Measurements from ENCODE around the gene TTLL12.

Gene TTLL12
- 14.0 to 19.8 reads per million in 2 donors for total RNA-seq

GRCh38 chr22:43186272-43187170 lies at the start of gene TTLL12:
TTLL12 (minus strand) TSS chr22:43187134; CDS start chr22:43187069, 65 bp downstream.
- peak; percentile 31 to 77 (median 61) for DNase-seq

- DNase-seq = no peak
Observed at GRCh38 chr22:43235445-43236409, 48.8 kb upstream of the TTLL12 start.

GRCh38 chr22:43234264-43234988 lies 47.5 kb upstream of the TTLL12 start:
- DNase-seq = no peak

- DNase-seq = no peak
Observed at GRCh38 chr22:43233529-43233928, 46.6 kb upstream of the TTLL12 start.

- no peak for DNase-seq
Observed at GRCh38 chr22:43232445-43232844, 45.5 kb upstream of the TTLL12 start.

- DNase-seq = no peak
Observed at GRCh38 chr22:43231724-43232034, 44.7 kb upstream of the TTLL12 start.

- peak; percentile 25 to 63 (median 48) for DNase-seq
Observed at GRCh38 chr22:43230971-43231723, 44.2 kb upstream of the TTLL12 start.

GRCh38 chr22:43230571-43230970 lies 43.6 kb upstream of the TTLL12 start:
- no peak for DNase-seq

- DNase-seq = no peak
Observed at GRCh38 chr22:43228863-43229262, 41.9 kb upstream of the TTLL12 start.

GRCh38 chr22:43228330-43228729 lies 41.4 kb upstream of the TTLL12 start:
- peak in 1 of 5 experiments; percentile 20 for DNase-seq

GRCh38 chr22:43227239-43227630 lies 40.3 kb upstream of the TTLL12 start:
- no peak for DNase-seq

- DNase-seq = no peak
Observed at GRCh38 chr22:43226377-43227238, 39.7 kb upstream of the TTLL12 start.

- no peak for DNase-seq
Observed at GRCh38 chr22:43225609-43226008, 38.7 kb upstream of the TTLL12 start.

GRCh38 chr22:43222987-43223386 lies 36.1 kb upstream of the TTLL12 start:
- DNase-seq = no peak

- DNase-seq = no peak
Observed at GRCh38 chr22:43222262-43222661, 35.3 kb upstream of the TTLL12 start.

- DNase-seq = no peak
Observed at GRCh38 chr22:43220625-43221380, 33.9 kb upstream of the TTLL12 start.

GRCh38 chr22:43218786-43219185 lies 31.9 kb upstream of the TTLL12 start:
- no peak for DNase-seq

- DNase-seq = no peak
Observed at GRCh38 chr22:43217285-43218030, 30.5 kb upstream of the TTLL12 start.

GRCh38 chr22:43216738-43217137 lies 29.8 kb upstream of the TTLL12 start:
- DNase-seq = no peak
